HG03342 (cell line): ENCODE data around the gene CYP39A1.

ENCODE experiments used
- ATAC-seq: cut with Tn5 transposase; IDR thresholded peaks from one replicate; pipeline ENCODE4 v1.9.1; 2021; ENCODE audit warnings: mild to moderate bottlenecking, moderate library complexity; ENCODE audit not compliant: unreplicated experiment

CYP39A1 gene

GRCh38 chr6:46592740-46593139 lies 59.9 kb downstream of the CYP39A1 start:
- ATAC-seq = no peak

GRCh38 chr6:46592046-46592445 lies 60.6 kb downstream of the CYP39A1 start:
- ATAC-seq = no peak

- ATAC-seq = no peak
Observed at GRCh38 chr6:46590765-46591164, 61.9 kb downstream of the CYP39A1 start.

GRCh38 chr6:46586906-46587305 lies 65.7 kb downstream of the CYP39A1 start:
- no peak for ATAC-seq

GRCh38 chr6:46584586-46584985 lies 68.0 kb downstream of the CYP39A1 start:
- ATAC-seq = no peak

- no peak for ATAC-seq
Observed at GRCh38 chr6:46583721-46584120, 68.9 kb downstream of the CYP39A1 start.

GRCh38 chr6:46583081-46583480 lies 69.5 kb downstream of the CYP39A1 start:
- ATAC-seq = no peak

GRCh38 chr6:46581459-46582177 lies 71.0 kb downstream of the CYP39A1 start:
- ATAC-seq = no peak

- no peak for ATAC-seq
Observed at GRCh38 chr6:46575530-46575929, 77.1 kb downstream of the CYP39A1 start.

GRCh38 chr6:46573140-46573539 lies 79.5 kb downstream of the CYP39A1 start:
- no peak for ATAC-seq

- no peak for ATAC-seq
Observed at GRCh38 chr6:46565531-46565930, 87.1 kb downstream of the CYP39A1 start.

- ATAC-seq = no peak
Observed at GRCh38 chr6:46563924-46564323, 88.7 kb downstream of the CYP39A1 start.

GRCh38 chr6:46556053-46556452 lies 96.6 kb downstream of the CYP39A1 start:
- ATAC-seq = no peak

GRCh38 chr6:46555129-46555528 lies 97.5 kb downstream of the CYP39A1 start:
- no peak for ATAC-seq

GRCh38 chr6:46549155-46549554 lies 103.5 kb downstream of the CYP39A1 start:
- no peak for ATAC-seq

- ATAC-seq = no peak
Observed at GRCh38 chr6:46541556-46541955, 111.1 kb downstream of the CYP39A1 start.

- no peak for ATAC-seq
Observed at GRCh38 chr6:46539866-46540265, 112.8 kb downstream of the CYP39A1 start.

GRCh38 chr6:46538800-46539480 lies 113.7 kb downstream of the CYP39A1 start:
- no peak for ATAC-seq

- ATAC-seq = no peak
Observed at GRCh38 chr6:46530896-46531295, 121.7 kb downstream of the CYP39A1 start.

GRCh38 chr6:46528961-46529750 lies 123.5 kb downstream of the CYP39A1 start:
- ATAC-seq = no peak

- no peak for ATAC-seq
Observed at GRCh38 chr6:46526607-46527006, 126.0 kb downstream of the CYP39A1 start.

- no peak for ATAC-seq
Observed at GRCh38 chr6:46525583-46525982, 127.0 kb downstream of the CYP39A1 start.
